HG03439 (cell line): ENCODE results near the gene SELENON.

Experiments
- ATAC-seq: cut with Tn5 transposase; IDR thresholded peaks from one replicate; pipeline ENCODE4 v1.9.1; 2021; ENCODE audit warnings: mild to moderate bottlenecking, moderate library complexity; ENCODE audit not compliant: unreplicated experiment

SELENON gene

GRCh38 chr1:25790472-25790871 is 9.5 kb upstream of the SELENON start:
- ATAC-seq, result no peak

- ATAC-seq, result no peak
These were observed 7.9 kb upstream of the SELENON start for GRCh38 chr1:25792115-25792514.

- ATAC-seq, result no peak
These were observed 6.3 kb upstream of the SELENON start for GRCh38 chr1:25793585-25794170.

- ATAC-seq, result no peak
These were observed 5.7 kb upstream of the SELENON start for GRCh38 chr1:25794325-25794724.

- ATAC-seq, result no peak
These were observed 4.8 kb upstream of the SELENON start for GRCh38 chr1:25795211-25795610.

- no peak for ATAC-seq
These were observed 3.8 kb upstream of the SELENON start for GRCh38 chr1:25795946-25796810.

GRCh38 chr1:25796811-25797458 is 3.1 kb upstream of the SELENON start:
- ATAC-seq, result no peak

- no peak for ATAC-seq
These were observed 2.1 kb upstream of the SELENON start for GRCh38 chr1:25797939-25798338.

GRCh38 chr1:25798666-25799351 is 1.2 kb upstream of the SELENON start:
- ATAC-seq, result no peak

GRCh38 chr1:25799352-25799934 is 550 bp upstream of the SELENON start:
- no peak for ATAC-seq

GRCh38 chr1:25800703-25801377 is 847 bp downstream of the SELENON start:
- ATAC-seq, result no peak

GRCh38 chr1:25802915-25803314 is 2.9 kb downstream of the SELENON start:
- no peak for ATAC-seq

GRCh38 chr1:25803368-25803767 is 3.4 kb downstream of the SELENON start:
- ATAC-seq, result no peak

GRCh38 chr1:25804244-25804963 is 4.4 kb downstream of the SELENON start:
- ATAC-seq, result no peak

GRCh38 chr1:25804964-25805862 is 5.2 kb downstream of the SELENON start:
- ATAC-seq, result no peak

- no peak for ATAC-seq
These were observed 5.9 kb downstream of the SELENON start for GRCh38 chr1:25805863-25806225.

- ATAC-seq, result no peak
These were observed 6.4 kb downstream of the SELENON start for GRCh38 chr1:25806418-25806817.

- ATAC-seq, result no peak
These were observed 7.7 kb downstream of the SELENON start for GRCh38 chr1:25807480-25808390.
